AG09319 (cell line): Measurements from ENCODE around the gene IFNK.

Experiments used
- DNase-seq: peaks from one replicate; pipeline ENCODE4 v3.0.0-alpha.2; 2010; ENCODE audit warnings: low read depth; ENCODE audit errors: extremely low read depth
- TF ChIP-seq, protein P1 (sequence below): IDR thresholded peaks from 2 replicates; pipeline ENCODE4 v1.5.1; 2011; ENCODE audit warnings: low read depth, mild to moderate bottlenecking, inconsistent platforms, low read length, moderate library complexity

Gene IFNK

DNA sequence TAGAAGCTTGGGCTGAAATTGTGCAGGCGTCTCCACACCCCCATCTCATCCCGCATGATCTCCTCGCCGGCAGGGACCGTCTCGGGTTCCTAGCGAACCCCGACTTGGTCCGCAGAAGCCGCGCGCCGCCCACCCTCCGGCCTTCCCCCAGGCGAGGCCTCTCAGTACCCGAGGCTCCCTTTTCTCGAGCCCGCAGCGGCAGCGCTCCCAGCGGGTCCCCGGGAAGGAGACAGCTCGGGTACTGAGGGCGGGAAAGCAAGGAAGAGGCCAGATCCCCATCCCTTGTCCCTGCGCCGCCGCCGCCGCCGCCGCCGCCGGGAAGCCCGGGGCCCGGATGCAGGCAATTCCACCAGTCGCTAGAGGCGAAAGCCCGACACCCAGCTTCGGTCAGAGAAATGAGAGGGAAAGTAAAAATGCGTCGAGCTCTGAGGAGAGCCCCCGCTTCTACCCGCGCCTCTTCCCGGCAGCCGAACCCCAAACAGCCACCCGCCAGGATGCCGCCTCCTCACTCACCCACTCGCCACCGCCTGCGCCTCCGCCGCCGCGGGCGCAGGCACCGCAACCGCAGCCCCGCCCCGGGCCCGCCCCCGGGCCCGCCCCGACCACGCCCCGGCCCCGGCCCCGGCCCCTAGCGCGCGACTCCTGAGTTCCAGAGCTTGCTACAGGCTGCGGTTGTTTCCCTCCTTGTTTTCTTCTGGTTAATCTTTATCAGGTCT is 49.0 kb downstream of the IFNK start, which contains the start of gene C9orf72:
Gene C9orf72 (minus strand): TSS at position 564 of the 716 bp plus-strand sequence. CDS start 6,361 bp downstream, outside the sequence.
- DNase-seq, result no peak
- TF ChIP-seq, protein P1, sequence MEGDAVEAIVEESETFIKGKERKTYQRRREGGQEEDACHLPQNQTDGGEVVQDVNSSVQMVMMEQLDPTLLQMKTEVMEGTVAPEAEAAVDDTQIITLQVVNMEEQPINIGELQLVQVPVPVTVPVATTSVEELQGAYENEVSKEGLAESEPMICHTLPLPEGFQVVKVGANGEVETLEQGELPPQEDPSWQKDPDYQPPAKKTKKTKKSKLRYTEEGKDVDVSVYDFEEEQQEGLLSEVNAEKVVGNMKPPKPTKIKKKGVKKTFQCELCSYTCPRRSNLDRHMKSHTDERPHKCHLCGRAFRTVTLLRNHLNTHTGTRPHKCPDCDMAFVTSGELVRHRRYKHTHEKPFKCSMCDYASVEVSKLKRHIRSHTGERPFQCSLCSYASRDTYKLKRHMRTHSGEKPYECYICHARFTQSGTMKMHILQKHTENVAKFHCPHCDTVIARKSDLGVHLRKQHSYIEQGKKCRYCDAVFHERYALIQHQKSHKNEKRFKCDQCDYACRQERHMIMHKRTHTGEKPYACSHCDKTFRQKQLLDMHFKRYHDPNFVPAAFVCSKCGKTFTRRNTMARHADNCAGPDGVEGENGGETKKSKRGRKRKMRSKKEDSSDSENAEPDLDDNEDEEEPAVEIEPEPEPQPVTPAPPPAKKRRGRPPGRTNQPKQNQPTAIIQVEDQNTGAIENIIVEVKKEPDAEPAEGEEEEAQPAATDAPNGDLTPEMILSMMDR, result no peak

DNA sequence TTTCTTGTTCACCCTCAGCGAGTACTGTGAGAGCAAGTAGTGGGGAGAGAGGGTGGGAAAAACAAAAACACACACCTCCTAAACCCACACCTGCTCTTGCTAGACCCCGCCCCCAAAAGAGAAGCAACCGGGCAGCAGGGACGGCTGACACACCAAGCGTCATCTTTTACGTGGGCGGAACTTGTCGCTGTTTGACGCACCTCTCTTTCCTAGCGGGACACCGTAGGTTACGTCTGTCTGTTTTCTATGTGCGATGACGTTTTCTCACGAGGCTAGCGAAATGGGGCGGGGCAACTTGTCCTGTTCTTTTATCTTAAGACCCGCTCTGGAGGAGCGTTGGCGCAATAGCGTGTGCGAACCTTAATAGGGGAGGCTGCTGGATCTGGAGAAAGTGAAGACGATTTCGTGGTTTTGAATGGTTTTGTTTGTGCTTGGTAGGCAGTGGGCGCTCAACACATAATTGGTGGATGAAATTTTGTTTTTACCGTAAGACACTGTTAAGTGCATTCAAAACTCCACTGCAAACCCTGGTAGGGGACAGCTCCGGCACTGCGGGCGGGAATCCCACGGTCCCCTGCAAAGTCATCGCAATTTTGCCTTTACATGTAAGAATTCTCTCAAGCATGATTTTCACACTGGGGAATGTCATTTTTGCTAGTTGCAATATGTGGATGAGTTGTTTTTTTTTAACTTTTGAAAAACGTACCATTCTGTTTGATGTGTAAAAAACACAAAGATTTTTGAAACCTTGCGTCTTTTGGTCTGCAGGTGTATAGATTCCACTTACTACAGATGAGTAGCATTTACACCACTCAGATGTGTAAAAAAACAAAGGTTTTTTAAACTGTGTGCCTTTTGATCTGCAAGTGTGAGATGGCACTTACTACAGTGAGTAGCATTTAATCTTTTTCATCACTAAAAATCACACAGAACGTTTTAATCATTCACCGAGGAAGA is 49.8 kb downstream of the IFNK start:
- DNase-seq, result peak; percentile 90
- TF ChIP-seq, protein P1, result no peak
